ENCODE data around the gene ISG20L2. TPM values are rescaled to one million over a fixed set of nuclear protein-coding genes. Genes with fewer than 3 reads are reported as not detected.
"Not testable (repeated sequence)": the region's sequence is repeated elsewhere in the genome, so short reads cannot be mapped to it uniquely, and the experiment has no call there.

The ISG20L2 gene
- polyA plus RNA-seq, 3 donors = 17.2 to 23.5 (median 18.1) TPM

- Histone ChIP-seq H2AFZ (ENCODE audit: insufficient read depth, low read depth, low read length, poor library complexity, severe bottlenecking) (no peak overlapping the region), H3K27me3 (ENCODE audit: control insufficient read depth in 2 of 2, insufficient read depth in 2 of 2, low read length in 2 of 2) (no peaks in the 10 kb centered on the region), H3K9me3 (replicated peaks in 1 of 2; ENCODE audit: control insufficient read depth in 1 of 2, insufficient read depth in 1 of 2, low read length in 2 of 2) (no peaks in the 10 kb centered on the region), H3K27ac (ENCODE audit: low read depth in 1 of 2, low read length in 2 of 2) (no peak overlapping the region), H4K20me1 (ENCODE audit: insufficient read depth, low read length) (no peaks in the 10 kb centered on the region), H3K4me3 (replicated peaks in 1 of 3; ENCODE audit: low read depth in 2 of 3, low read length in 3 of 3) (no peak overlapping the region), H3K36me3 (replicated peaks in 1 of 2; ENCODE audit: control insufficient read depth in 1 of 2, insufficient read depth in 2 of 2, low read length in 2 of 2) (no peaks in the 10 kb centered on the region), H3K9ac (ENCODE audit: insufficient read depth, low read length, poor library complexity, severe bottlenecking) (no peak overlapping the region), H3K4me2 (replicated peaks; ENCODE audit: extremely low read depth, low read length, poor library complexity, severe bottlenecking) (no peak overlapping the region), H3K79me2 (ENCODE audit: insufficient read depth, low read length) (no peaks in the 10 kb centered on the region), H3K4me1 (ENCODE audit: control insufficient read depth in 1 of 2, insufficient read depth in 2 of 2, low read length in 2 of 2) (peaks cover 4% of the 10 kb centered on the region in 2 donors)
- H3K9me3 Mint-ChIP-seq = peaks cover 0 to 1% (median 0%) of the 10 kb centered on the region in 7 donors
- DNase-seq = no peak
- H3K27ac Mint-ChIP-seq = no peak overlapping the region
- no peaks in the 10 kb centered on the region for H3K36me3 Mint-ChIP-seq
- TF ChIP-seq CTCF (IDR thresholded peaks at IDR 0.05) = no peak
- intact Hi-C loops (cut with micrococcal nuclease) = no loop called here
- H3K27me3 Mint-ChIP-seq (ENCODE audit: low read depth in 3 of 3) = peaks cover 0 to 2% (median 2%) of the 10 kb centered on the region in 3 donors
- no peak overlapping the region for H3K4me3 Mint-ChIP-seq
- H3K4me1 Mint-ChIP-seq = peaks cover 4% of the 10 kb centered on the region
- WGBS (ENCODE audit: insufficient coverage) = 92% methylated on average over 2 of the region's 4 CpGs
Observed at GRCh38 chr1:156760796-156761104, 32.2 kb upstream of the ISG20L2 start.

- Mint-ChIP-seq H3K9me3 (peaks cover 0 to 1% (median 0%) of the 10 kb centered on the region in 7 donors), H3K27ac (no peak overlapping the region), H3K4me1 (peaks cover 6% of the 10 kb centered on the region), H3K36me3 (no peaks in the 10 kb centered on the region), H3K27me3 (ENCODE audit: low read depth in 3 of 3) (peaks cover 0 to 2% (median 2%) of the 10 kb centered on the region in 3 donors), H3K4me3 (no peak overlapping the region)
- no peak overlapping the region for H3K4me2 ChIP-seq (replicated peaks; ENCODE audit: extremely low read depth, low read length, poor library complexity, severe bottlenecking)
- H4K20me1 ChIP-seq (ENCODE audit: insufficient read depth, low read length) = no peaks in the 10 kb centered on the region
- DNase-seq = no peak
- intact Hi-C loops (cut with micrococcal nuclease) = no loop called here
- no peak overlapping the region for H3K4me3 ChIP-seq (replicated peaks in 1 of 3; ENCODE audit: low read depth in 2 of 3, low read length in 3 of 3)
- H3K79me2 ChIP-seq (ENCODE audit: insufficient read depth, low read length) = peaks cover 3% of the 10 kb centered on the region
- no peak overlapping the region for H3K27ac ChIP-seq (ENCODE audit: low read depth in 1 of 2, low read length in 2 of 2)
- no peak overlapping the region for H3K9ac ChIP-seq (ENCODE audit: insufficient read depth, low read length, poor library complexity, severe bottlenecking)
- H3K36me3 ChIP-seq (replicated peaks in 1 of 2; ENCODE audit: control insufficient read depth in 1 of 2, insufficient read depth in 2 of 2, low read length in 2 of 2) = no peaks in the 10 kb centered on the region
- no peak overlapping the region for H2AFZ ChIP-seq (ENCODE audit: insufficient read depth, low read depth, low read length, poor library complexity, severe bottlenecking)
- no peaks in the 10 kb centered on the region for H3K9me3 ChIP-seq (replicated peaks in 1 of 2; ENCODE audit: control insufficient read depth in 1 of 2, insufficient read depth in 1 of 2, low read length in 2 of 2)
- H3K4me1 ChIP-seq (ENCODE audit: control insufficient read depth in 1 of 2, insufficient read depth in 2 of 2, low read length in 2 of 2) = no peaks in the 10 kb centered on the region
- no peaks in the 10 kb centered on the region for H3K27me3 ChIP-seq (ENCODE audit: control insufficient read depth in 2 of 2, insufficient read depth in 2 of 2, low read length in 2 of 2)
- WGBS (ENCODE audit: insufficient coverage) = no CpG with 5 or more reads among the region's 6 CpGs
- TF ChIP-seq CTCF (IDR thresholded peaks at IDR 0.05) = no peak
Observed at GRCh38 chr1:156760092-156760795, 31.7 kb upstream of the ISG20L2 start.

- H4K20me1 ChIP-seq (ENCODE audit: insufficient read depth, low read length); H3K4me3 Mint-ChIP-seq; H3K4me2 ChIP-seq (replicated peaks; ENCODE audit: extremely low read depth, low read length, poor library complexity, severe bottlenecking); H3K9ac ChIP-seq (ENCODE audit: insufficient read depth, low read length, poor library complexity, severe bottlenecking); H3K36me3 ChIP-seq (replicated peaks in 1 of 2; ENCODE audit: control insufficient read depth in 1 of 2, insufficient read depth in 2 of 2, low read length in 2 of 2); H3K4me3 ChIP-seq (replicated peaks in 1 of 3; ENCODE audit: low read depth in 2 of 3, low read length in 3 of 3); H2AFZ ChIP-seq (ENCODE audit: insufficient read depth, low read depth, low read length, poor library complexity, severe bottlenecking); H3K27ac ChIP-seq (ENCODE audit: low read depth in 1 of 2, low read length in 2 of 2); H3K27me3 Mint-ChIP-seq (ENCODE audit: low read depth in 3 of 3); H3K27me3 ChIP-seq (ENCODE audit: control insufficient read depth in 2 of 2, insufficient read depth in 2 of 2, low read length in 2 of 2); DNase-seq; H3K9me3 Mint-ChIP-seq; H3K9me3 ChIP-seq (replicated peaks in 1 of 2; ENCODE audit: control insufficient read depth in 1 of 2, insufficient read depth in 1 of 2, low read length in 2 of 2); H3K36me3 Mint-ChIP-seq; intact Hi-C loops (cut with micrococcal nuclease): not testable (repeated sequence)
- Histone ChIP-seq H3K4me1 (ENCODE audit: control insufficient read depth in 1 of 2, insufficient read depth in 2 of 2, low read length in 2 of 2) (peaks cover 10 to 18% of the 10 kb centered on the region in 2 donors), H3K79me2 (ENCODE audit: insufficient read depth, low read length) (peaks cover 26% of the 10 kb centered on the region)
- Mint-ChIP-seq H3K4me1 (peaks cover 27% of the 10 kb centered on the region), H3K27ac (peak overlapping the region in 1 of 7 donors; percentile 43)
- WGBS (ENCODE audit: insufficient coverage) = 92% methylated on average over 4 of the region's 10 CpGs
Observed at GRCh38 chr1:156757572-156758253, 29.1 kb upstream of the ISG20L2 start.
